GM12872 (cell line): Measurements from ENCODE around the gene OPCML.

Experiments used
- CTCF ChIP-seq: IDR thresholded peaks from 3 replicates; pipeline ENCODE4 v1.5.1; 2011; ENCODE audit warnings: low read depth, mild to moderate bottlenecking, low read length, moderate library complexity; ENCODE audit not compliant: insufficient read depth

OPCML gene

GRCh38 chr11:132913295-132913694 lies 619.0 kb downstream of the OPCML start:
- TF ChIP-seq CTCF: no peak

GRCh38 chr11:132911186-132911585 lies 621.1 kb downstream of the OPCML start:
- no peak for TF ChIP-seq CTCF

- TF ChIP-seq CTCF: no peak
These were observed 622.1 kb downstream of the OPCML start for GRCh38 chr11:132910011-132910760.

GRCh38 chr11:132909021-132909606 lies 623.2 kb downstream of the OPCML start:
- TF ChIP-seq CTCF: no peak

DNA sequence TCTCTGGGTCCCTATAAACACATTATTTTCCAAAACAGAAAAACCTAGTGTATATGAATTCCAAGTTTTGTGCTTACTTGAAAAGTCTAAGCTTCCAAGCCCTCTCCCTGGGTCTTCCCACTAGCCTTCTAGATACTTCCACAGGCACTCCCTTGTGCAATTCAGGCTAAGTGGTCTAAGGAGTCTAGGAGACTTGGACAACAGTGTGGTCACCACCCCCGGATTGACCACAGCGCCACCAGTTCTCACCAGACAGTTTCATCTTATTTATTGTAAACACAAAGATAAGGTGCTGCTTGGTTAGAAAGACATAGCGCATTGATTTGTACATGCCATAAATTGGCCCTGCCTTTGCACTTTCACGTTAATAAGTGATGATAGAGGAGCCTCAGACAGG lies 623.9 kb downstream of the OPCML start:
- TF ChIP-seq CTCF: no peak

DNA sequence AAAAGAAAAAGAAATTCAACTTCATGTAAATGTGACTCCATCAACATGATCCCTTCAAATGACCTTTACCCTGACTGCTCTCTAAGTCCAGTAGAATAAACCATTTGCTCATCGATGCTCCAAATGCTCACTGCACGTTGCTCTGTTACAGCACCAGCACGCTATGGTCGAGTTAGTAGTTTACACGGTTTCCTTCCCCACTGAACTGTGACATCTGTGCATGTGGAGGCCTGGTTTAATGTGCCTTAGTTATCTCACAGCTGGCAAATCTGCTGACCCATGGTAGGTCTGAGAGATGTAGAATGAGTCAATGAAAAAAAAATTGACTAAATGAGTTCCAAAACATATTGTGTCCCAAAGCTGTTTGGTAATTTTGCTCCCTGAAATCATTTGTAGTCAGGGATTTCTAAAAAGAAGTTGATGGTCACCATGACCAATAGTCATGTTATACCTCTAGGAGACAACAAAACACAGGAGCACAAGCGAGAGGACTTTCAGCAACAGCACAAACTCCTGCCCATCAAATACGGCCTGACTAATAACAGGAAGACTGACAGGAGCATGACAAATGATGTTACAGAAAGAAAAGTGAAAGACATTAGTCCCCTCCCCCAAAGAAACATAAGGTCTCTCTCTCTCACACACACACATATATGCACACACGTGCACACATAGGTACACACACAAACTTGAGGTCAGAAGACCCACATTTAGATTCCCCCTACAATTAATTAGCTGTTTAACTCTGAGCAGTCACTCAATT lies 624.5 kb downstream of the OPCML start:
- TF ChIP-seq CTCF: no peak

DNA sequence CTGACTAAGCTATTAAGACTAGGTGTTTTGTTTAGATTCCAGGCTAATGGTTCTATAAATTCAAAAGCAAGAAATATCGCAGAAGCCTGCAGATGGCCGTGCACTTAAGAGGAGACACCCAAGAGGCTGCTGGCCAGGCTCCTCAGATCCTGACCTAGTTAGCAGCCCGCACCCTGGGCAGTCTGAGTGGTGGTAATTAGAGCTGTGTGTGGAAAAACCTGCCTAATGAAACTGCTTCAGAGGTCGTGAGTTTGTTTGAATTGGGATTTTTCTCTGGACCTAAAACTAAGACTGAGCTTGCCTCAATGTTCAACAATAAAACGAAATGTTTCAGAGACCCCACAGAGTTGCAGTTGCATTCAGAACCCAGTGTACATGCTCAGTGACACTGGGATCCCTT lies 627.7 kb downstream of the OPCML start:
- TF ChIP-seq CTCF: no peak
